SK-N-SH treated with all-trans-retinoic acid at 6 μM for 48 hours (cell line): Measurements from ENCODE around the gene ALOX15.

Experiments
- ATAC-seq: fragments of 200-7000 bp; cut with Tn5 transposase; 3 replicates; pipeline ENCODE4 v1.9.1; 2020; ENCODE audit warnings: mild to moderate bottlenecking, moderate library complexity
- ARNTL ChIP-seq: fragments of 450-650 bp; formaldehyde crosslinking; IDR thresholded peaks from 2 replicates; pipeline ENCODE4 v1.5.0; 2020; ENCODE audit warnings: low read depth, mild to moderate bottlenecking, moderate library complexity, borderline replicate concordance
- BACH2 ChIP-seq: fragments of 250-450 bp; sonication (Bioruptor Pico); IDR thresholded peaks from 2 replicates; pipeline ENCODE4 v1.9.0; 2021; ENCODE audit warnings: mild to moderate bottlenecking, borderline replicate concordance
- CREB5 ChIP-seq: fragments of 250-450 bp; sonication (Bioruptor Pico); IDR thresholded peaks from 2 replicates; pipeline ENCODE4 v1.5.1; 2020; ENCODE audit warnings: low read depth, mild to moderate bottlenecking, moderate library complexity
- CSDC2 ChIP-seq: fragments of 250-450 bp; sonication (Bioruptor Pico); IDR thresholded peaks from 2 replicates; pipeline ENCODE4 v1.5.0; 2020; ENCODE audit warnings: mild to moderate bottlenecking, moderate library complexity
- GLIS3 ChIP-seq: fragments of 250-450 bp; sonication (Bioruptor Pico); IDR thresholded peaks from 2 replicates; pipeline ENCODE4 v1.5.0; 2020; ENCODE audit warnings: mild to moderate bottlenecking, moderate library complexity
- ISL1 ChIP-seq: fragments of 250-450 bp; sonication (Bioruptor Pico); IDR thresholded peaks from 2 replicates; pipeline ENCODE4 v2.1.2; 2022; ENCODE audit warnings: mild to moderate bottlenecking, moderate library complexity
- OSR1 ChIP-seq: fragments of 250-450 bp; sonication (Bioruptor Pico); IDR thresholded peaks from 2 replicates; pipeline ENCODE4 v1.8.0; 2022; ENCODE audit warnings: moderate library complexity, mild to moderate bottlenecking, inconsistent platforms
- PATZ1 ChIP-seq: fragments of 250-450 bp; sonication (Bioruptor Pico); IDR thresholded peaks from 2 replicates; pipeline ENCODE4 v1.8.0; 2020; ENCODE audit warnings: mild to moderate bottlenecking, moderate library complexity, borderline replicate concordance
- PPARA ChIP-seq: fragments of 250-450 bp; sonication (Bioruptor Pico); IDR thresholded peaks from 2 replicates; pipeline ENCODE4 v1.5.0; 2020; ENCODE audit warnings: mild to moderate bottlenecking, borderline replicate concordance
- RARB ChIP-seq: fragments of 250-450 bp; sonication (Bioruptor Pico); IDR thresholded peaks from 2 replicates; pipeline ENCODE4 v1.8.0; 2021; ENCODE audit warnings: mild to moderate bottlenecking, moderate library complexity
- SNAI2 ChIP-seq: fragments of 250-450 bp; sonication (Bioruptor Pico); IDR thresholded peaks from 2 replicates; pipeline ENCODE4 v1.5.0; 2020; ENCODE audit warnings: mild to moderate bottlenecking, moderate library complexity
- TCF4 ChIP-seq: fragments of 250-450 bp; sonication (Bioruptor Pico); IDR thresholded peaks from 2 replicates; pipeline ENCODE4 v1.8.0; 2021; ENCODE audit warnings: mild to moderate bottlenecking, moderate library complexity, borderline replicate concordance
- TOX ChIP-seq: fragments of 250-450 bp; sonication (Bioruptor Pico); IDR thresholded peaks from 2 replicates; pipeline ENCODE4 v1.8.0; 2021; ENCODE audit warnings: mild to moderate bottlenecking, moderate library complexity, borderline replicate concordance
- ZC3H10 ChIP-seq: fragments of 250-450 bp; sonication (Bioruptor Pico); IDR thresholded peaks from 2 replicates; pipeline ENCODE4 v1.5.1; 2021; ENCODE audit warnings: mild to moderate bottlenecking, moderate library complexity
- ZFP3 ChIP-seq: fragments of 250-450 bp; sonication (Bioruptor Pico); IDR thresholded peaks from 2 replicates; pipeline ENCODE4 v1.5.0; 2020; ENCODE audit warnings: mild to moderate bottlenecking, moderate library complexity
- ZFP30 ChIP-seq: fragments of 450-650 bp; formaldehyde crosslinking; IDR thresholded peaks from 2 replicates; pipeline ENCODE4 v1.5.0; 2022; ENCODE audit warnings: mild to moderate bottlenecking, moderate library complexity
- ZNF70 ChIP-seq: fragments of 450-650 bp; formaldehyde crosslinking; IDR thresholded peaks from 2 replicates; pipeline ENCODE4 v1.5.0; 2020; ENCODE audit warnings: mild to moderate bottlenecking, moderate library complexity
- TF ChIP-seq, protein P1 (sequence below): fragments of 250-450 bp; sonication (Bioruptor Pico); IDR thresholded peaks from 2 replicates; pipeline ENCODE4 v1.5.0; 2020; ENCODE audit warnings: mild to moderate bottlenecking, moderate library complexity
- TF ChIP-seq, protein P2 (sequence below): fragments of 250-450 bp; sonication (Bioruptor Pico); IDR thresholded peaks from 2 replicates; pipeline ENCODE4 v1.5.1; 2021; ENCODE audit warnings: mild to moderate bottlenecking, moderate library complexity
- TF ChIP-seq, protein P3 (sequence below): fragments of 250-450 bp; sonication (Bioruptor Pico); IDR thresholded peaks from 2 replicates; pipeline ENCODE4 v1.8.0; 2021; ENCODE audit warnings: low read depth, mild to moderate bottlenecking, moderate library complexity, borderline replicate concordance

The ALOX15 gene

DNA sequence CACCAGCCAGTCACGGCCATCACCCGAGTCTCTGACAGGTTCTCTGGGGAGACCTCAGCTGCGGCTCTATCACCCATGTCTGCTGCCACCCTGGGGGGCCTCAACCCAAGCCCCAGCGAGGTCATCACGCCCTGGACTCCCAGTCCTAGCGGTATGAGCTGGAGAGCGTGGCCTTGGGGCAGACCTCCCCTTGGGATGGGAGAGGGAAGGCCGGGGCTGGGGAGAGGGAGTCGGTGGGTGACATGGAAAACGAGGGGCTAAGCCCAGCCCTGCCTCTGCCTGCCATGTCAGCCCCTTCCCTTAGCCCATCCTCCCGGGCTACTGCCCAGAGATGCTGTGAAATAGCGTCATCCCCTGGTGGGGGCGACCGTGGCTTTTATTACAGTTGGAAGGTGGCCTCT, 48.5 kb downstream of the ALOX15 start:
- ATAC-seq: no peak
- TF ChIP-seq ZFP30 (CRISPR knock-in tag) (no peak), ISL1 (CRISPR knock-in tag) (no peak), TOX (CRISPR knock-in tag) (no peak), CSDC2 (CRISPR knock-in tag) (no peak), ZC3H10 (no peak), TCF4 (no peak), GLIS3 (CRISPR knock-in tag) (no peak), SNAI2 (CRISPR knock-in tag) (no peak), CREB5 (CRISPR knock-in tag) (no peak), PATZ1 (CRISPR knock-in tag) (no peak), PPARA (no peak), ZFP3 (CRISPR knock-in tag) (no peak)
- TF ChIP-seq, protein P1, sequence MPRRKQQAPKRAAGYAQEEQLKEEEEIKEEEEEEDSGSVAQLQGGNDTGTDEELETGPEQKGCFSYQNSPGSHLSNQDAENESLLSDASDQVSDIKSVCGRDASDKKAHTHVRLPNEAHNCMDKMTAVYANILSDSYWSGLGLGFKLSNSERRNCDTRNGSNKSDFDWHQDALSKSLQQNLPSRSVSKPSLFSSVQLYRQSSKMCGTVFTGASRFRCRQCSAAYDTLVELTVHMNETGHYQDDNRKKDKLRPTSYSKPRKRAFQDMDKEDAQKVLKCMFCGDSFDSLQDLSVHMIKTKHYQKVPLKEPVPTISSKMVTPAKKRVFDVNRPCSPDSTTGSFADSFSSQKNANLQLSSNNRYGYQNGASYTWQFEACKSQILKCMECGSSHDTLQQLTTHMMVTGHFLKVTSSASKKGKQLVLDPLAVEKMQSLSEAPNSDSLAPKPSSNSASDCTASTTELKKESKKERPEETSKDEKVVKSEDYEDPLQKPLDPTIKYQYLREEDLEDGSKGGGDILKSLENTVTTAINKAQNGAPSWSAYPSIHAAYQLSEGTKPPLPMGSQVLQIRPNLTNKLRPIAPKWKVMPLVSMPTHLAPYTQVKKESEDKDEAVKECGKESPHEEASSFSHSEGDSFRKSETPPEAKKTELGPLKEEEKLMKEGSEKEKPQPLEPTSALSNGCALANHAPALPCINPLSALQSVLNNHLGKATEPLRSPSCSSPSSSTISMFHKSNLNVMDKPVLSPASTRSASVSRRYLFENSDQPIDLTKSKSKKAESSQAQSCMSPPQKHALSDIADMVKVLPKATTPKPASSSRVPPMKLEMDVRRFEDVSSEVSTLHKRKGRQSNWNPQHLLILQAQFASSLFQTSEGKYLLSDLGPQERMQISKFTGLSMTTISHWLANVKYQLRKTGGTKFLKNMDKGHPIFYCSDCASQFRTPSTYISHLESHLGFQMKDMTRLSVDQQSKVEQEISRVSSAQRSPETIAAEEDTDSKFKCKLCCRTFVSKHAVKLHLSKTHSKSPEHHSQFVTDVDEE (CRISPR knock-in tag): no peak
- TF ChIP-seq, protein P2, sequence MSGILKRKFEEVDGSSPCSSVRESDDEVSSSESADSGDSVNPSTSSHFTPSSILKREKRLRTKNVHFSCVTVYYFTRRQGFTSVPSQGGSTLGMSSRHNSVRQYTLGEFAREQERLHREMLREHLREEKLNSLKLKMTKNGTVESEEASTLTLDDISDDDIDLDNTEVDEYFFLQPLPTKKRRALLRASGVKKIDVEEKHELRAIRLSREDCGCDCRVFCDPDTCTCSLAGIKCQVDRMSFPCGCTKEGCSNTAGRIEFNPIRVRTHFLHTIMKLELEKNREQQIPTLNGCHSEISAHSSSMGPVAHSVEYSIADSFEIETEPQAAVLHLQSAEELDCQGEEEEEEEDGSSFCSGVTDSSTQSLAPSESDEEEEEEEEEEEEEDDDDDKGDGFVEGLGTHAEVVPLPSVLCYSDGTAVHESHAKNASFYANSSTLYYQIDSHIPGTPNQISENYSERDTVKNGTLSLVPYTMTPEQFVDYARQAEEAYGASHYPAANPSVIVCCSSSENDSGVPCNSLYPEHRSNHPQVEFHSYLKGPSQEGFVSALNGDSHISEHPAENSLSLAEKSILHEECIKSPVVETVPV (CRISPR knock-in tag): no peak

GRCh38 chr17:4592240-4593005, 49.1 kb downstream of the ALOX15 start:
- TF ChIP-seq PATZ1 (CRISPR knock-in tag) (no peak), PPARA (no peak), BACH2 (CRISPR knock-in tag) (no peak), OSR1 (CRISPR knock-in tag) (no peak)
- TF ChIP-seq, protein P1 (CRISPR knock-in tag): no peak
- no peak for ATAC-seq

- peak; percentile 32 for ATAC-seq
- TF ChIP-seq ARNTL (CRISPR knock-in tag) (no peak), ZC3H10 (no peak), ZFP3 (CRISPR knock-in tag) (no peak), RARB (CRISPR knock-in tag) (no peak), ZFP30 (CRISPR knock-in tag) (no peak), GLIS3 (CRISPR knock-in tag) (no peak), ISL1 (CRISPR knock-in tag) (no peak), ZNF70 (CRISPR knock-in tag) (no peak), PATZ1 (CRISPR knock-in tag) (no peak), BACH2 (CRISPR knock-in tag) (no peak)
- TF ChIP-seq, protein P3, sequence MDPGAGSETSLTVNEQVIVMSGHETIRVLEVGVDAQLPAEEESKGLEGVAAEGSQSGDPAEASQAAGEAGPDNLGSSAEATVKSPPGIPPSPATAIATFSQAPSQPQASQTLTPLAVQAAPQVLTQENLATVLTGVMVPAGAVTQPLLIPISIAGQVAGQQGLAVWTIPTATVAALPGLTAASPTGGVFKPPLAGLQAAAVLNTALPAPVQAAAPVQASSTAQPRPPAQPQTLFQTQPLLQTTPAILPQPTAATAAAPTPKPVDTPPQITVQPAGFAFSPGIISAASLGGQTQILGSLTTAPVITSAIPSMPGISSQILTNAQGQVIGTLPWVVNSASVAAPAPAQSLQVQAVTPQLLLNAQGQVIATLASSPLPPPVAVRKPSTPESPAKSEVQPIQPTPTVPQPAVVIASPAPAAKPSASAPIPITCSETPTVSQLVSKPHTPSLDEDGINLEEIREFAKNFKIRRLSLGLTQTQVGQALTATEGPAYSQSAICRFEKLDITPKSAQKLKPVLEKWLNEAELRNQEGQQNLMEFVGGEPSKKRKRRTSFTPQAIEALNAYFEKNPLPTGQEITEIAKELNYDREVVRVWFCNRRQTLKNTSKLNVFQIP (CRISPR knock-in tag): no peak
Observed at GRCh38 chr17:4591529-4591928, 49.9 kb downstream of the ALOX15 start.
